ENCODE measurements around the gene CTSD. TPM values are rescaled to one million over a fixed set of nuclear protein-coding genes. Genes with fewer than 3 reads are reported as not detected.

Gene CTSD
- polyA plus RNA-seq, 2 of the 4 experiments (the other 2 are of a cell fraction), result 74.0 to 310 TPM

- DNase-seq (ENCODE audit: low read depth in 1 of 2, low spot score in 1 of 2), result no peak
- FAIRE-seq, result no peak
Observed at GRCh38 chr11:1728301-1728700, 35.4 kb downstream of the CTSD start.

GRCh38 chr11:1727861-1728260 is 35.9 kb downstream of the CTSD start:
- Histone ChIP-seq H3K27ac (no peak overlapping the region), H3K4me1 (no peaks in the 10 kb centered on the region), H3K9me3 (no peaks in the 10 kb centered on the region), H3K4me2 (no peak overlapping the region), H3K4me3 (no peak overlapping the region)
- CTCF ChIA-PET, result interaction anchor here (0.8 kb wide), 1 partner anchor 105 kb away, joined by 4 read pairs; no protein-coding TSS in a partner anchor
- ATAC-seq, result no peak
- no peak for DNase-seq (ENCODE audit: low read depth in 1 of 2, low spot score in 1 of 2)
- 60% methylated on average over 9 of the region's 9 CpGs for WGBS (ENCODE audit: missing lambda C conversion rate)
- no peak for TF ChIP-seq MAZ (IDR thresholded peaks at IDR 0.05; ENCODE audit: borderline replicate concordance, low read depth, low read length)
- TF ChIP-seq TP53 (CRISPR knock-in tag; IDR thresholded peaks at IDR 0.05), result no peak
- no peak for TF ChIP-seq BCL3 (IDR thresholded peaks at IDR 0.05)
- no peak for TF ChIP-seq HOXA7 (CRISPR knock-in tag; IDR thresholded peaks at IDR 0.05)
- no peak for TF ChIP-seq BHLHE40 (IDR thresholded peaks at IDR 0.05; ENCODE audit: low read depth, low read length)
- no peak for TF ChIP-seq MAFK (IDR thresholded peaks at IDR 0.05; ENCODE audit: partially characterized antibody)
- POLR2A ChIA-PET, result no interaction called here
- no peak for FAIRE-seq

More at GRCh38 chr11:1728301-1728700, 35.4 kb downstream of the CTSD start:
- no peak for ATAC-seq
- no peaks in the 10 kb centered on the region for H3K9me3 ChIP-seq
- no peak overlapping the region for H3K27ac ChIP-seq
- no peak overlapping the region for H3K4me3 ChIP-seq
- TF ChIP-seq HEYL (CRISPR knock-in tag; IDR thresholded peaks at IDR 0.05) (no peak), ZSCAN20 (CRISPR knock-in tag; IDR thresholded peaks at IDR 0.05) (no peak), GATA3 (IDR thresholded peaks at IDR 0.05; ENCODE audit: borderline replicate concordance) (no peak)
- ChIA-PET POLR2A (no interaction called here), CTCF (interaction anchor here (0.8 kb wide), 1 partner anchor 104 kb away, joined by 4 read pairs; no protein-coding TSS in a partner anchor)
- 29% methylated on average over 3 of the region's 4 CpGs for WGBS (ENCODE audit: missing lambda C conversion rate)
- no peaks in the 10 kb centered on the region for H3K4me1 ChIP-seq
- no peak overlapping the region for H3K4me2 ChIP-seq

GRCh38 chr11:1727096-1727690 is 36.5 kb downstream of the CTSD start:
- TF ChIP-seq, protein P1, sequence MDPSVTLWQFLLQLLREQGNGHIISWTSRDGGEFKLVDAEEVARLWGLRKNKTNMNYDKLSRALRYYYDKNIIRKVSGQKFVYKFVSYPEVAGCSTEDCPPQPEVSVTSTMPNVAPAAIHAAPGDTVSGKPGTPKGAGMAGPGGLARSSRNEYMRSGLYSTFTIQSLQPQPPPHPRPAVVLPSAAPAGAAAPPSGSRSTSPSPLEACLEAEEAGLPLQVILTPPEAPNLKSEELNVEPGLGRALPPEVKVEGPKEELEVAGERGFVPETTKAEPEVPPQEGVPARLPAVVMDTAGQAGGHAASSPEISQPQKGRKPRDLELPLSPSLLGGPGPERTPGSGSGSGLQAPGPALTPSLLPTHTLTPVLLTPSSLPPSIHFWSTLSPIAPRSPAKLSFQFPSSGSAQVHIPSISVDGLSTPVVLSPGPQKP (IDR thresholded peaks at IDR 0.05; ENCODE audit: low read depth, low read length), result no peak
- no peak for TF ChIP-seq GATA3 (IDR thresholded peaks at IDR 0.05; ENCODE audit: borderline replicate concordance)
- no peak for TF ChIP-seq POLR2AphosphoS2 (conservative IDR thresholded peaks at IDR 0.05; ENCODE audit: low read length)
- no peak for TF ChIP-seq HEYL (CRISPR knock-in tag; IDR thresholded peaks at IDR 0.05)
- TF ChIP-seq KDM1A (IDR thresholded peaks at IDR 0.05; ENCODE audit: low read depth), result no peak
- TF ChIP-seq MAFK (IDR thresholded peaks at IDR 0.05; ENCODE audit: partially characterized antibody), result no peak
- no peak for TF ChIP-seq RARB (CRISPR knock-in tag; IDR thresholded peaks at IDR 0.05)
- no peak for TF ChIP-seq ZC3H11A (IDR thresholded peaks at IDR 0.05)
- no peak for TF ChIP-seq E2F6 (IDR thresholded peaks at IDR 0.05; ENCODE audit: borderline replicate concordance, low read depth)
- TF ChIP-seq ATOH8 (CRISPR knock-in tag; IDR thresholded peaks at IDR 0.05; ENCODE audit: low read depth), result no peak
- TF ChIP-seq MAZ (IDR thresholded peaks at IDR 0.05; ENCODE audit: borderline replicate concordance, low read depth, low read length), result no peak
- TF ChIP-seq ZNF302 (CRISPR knock-in tag; IDR thresholded peaks at IDR 0.05), result no peak
- TF ChIP-seq, protein P2, sequence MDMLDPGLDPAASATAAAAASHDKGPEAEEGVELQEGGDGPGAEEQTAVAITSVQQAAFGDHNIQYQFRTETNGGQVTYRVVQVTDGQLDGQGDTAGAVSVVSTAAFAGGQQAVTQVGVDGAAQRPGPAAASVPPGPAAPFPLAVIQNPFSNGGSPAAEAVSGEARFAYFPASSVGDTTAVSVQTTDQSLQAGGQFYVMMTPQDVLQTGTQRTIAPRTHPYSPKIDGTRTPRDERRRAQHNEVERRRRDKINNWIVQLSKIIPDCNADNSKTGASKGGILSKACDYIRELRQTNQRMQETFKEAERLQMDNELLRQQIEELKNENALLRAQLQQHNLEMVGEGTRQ (IDR thresholded peaks at IDR 0.05), result no peak
- TF ChIP-seq RAD21 (conservative IDR thresholded peaks at IDR 0.05 in 1 of 2, IDR thresholded peaks at IDR 0.05 in 1 of 2), result no peak
- ChIA-PET CTCF (interaction anchor here (0.7 to 1.8 kb wide), 5 partner anchors 9 to 105 kb away, joined by 3 to 6 read pairs (median 4); no protein-coding TSS in a partner anchor), POLR2A (no interaction called here)
- no peaks in the 10 kb centered on the region for H3K9me3 ChIP-seq
- no peak overlapping the region for H3K27ac ChIP-seq
- DNase-seq (ENCODE audit: low read depth in 1 of 2, low spot score in 1 of 2), result no peak
- 51% methylated on average over 11 of the region's 11 CpGs for WGBS (ENCODE audit: missing lambda C conversion rate)
- FAIRE-seq, result no peak
- no peak for ATAC-seq
- no peaks in the 10 kb centered on the region for H3K4me1 ChIP-seq
- no peak overlapping the region for H3K4me3 ChIP-seq
- no peak overlapping the region for H3K4me2 ChIP-seq

Data from A549 (cell line).